Measurements from ENCODE around the gene SYNJ2. TPM values are rescaled to one million over a fixed set of nuclear protein-coding genes. Genes with fewer than 3 reads are reported as not detected.
A peak's percentile ranks its signal among the peaks of the same experiment; 100 is the strongest.

SYNJ2 gene
- total RNA-seq, 1 donor from 2014 or later, result 42.7 TPM

DNA sequence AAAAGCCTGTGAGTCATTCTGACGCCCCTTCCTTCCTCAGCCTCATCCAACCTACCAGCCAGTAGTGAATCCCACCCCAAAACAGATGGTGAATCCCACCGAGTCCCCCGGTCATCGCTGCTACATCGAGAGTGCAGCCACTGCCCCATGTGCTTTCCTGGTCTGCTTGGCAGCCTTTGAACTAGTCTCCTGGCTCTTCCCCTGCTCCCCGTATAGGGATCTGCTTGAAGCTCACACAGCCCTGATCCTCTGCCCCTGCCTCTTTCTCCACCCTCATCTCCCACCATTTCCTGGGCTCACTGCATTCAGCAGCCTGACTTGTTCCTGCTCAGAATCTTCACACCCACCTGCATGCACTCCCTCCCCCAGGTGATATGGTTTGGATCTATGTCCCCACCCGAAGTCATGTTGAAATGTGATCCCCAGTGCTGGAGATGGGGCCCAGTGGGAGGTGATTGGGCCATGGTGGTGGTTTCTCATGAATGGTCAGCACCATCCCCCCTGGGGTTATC, 14.6 kb downstream of the SYNJ2 start:
- Mint-ChIP-seq H3K4me3 (no peak overlapping the region), H3K9me3 (no peaks in the 10 kb centered on the region), H3K36me3 (peaks cover 9% of the 10 kb centered on the region), H3K27me3 (ENCODE audit: low read depth) (no peaks in the 10 kb centered on the region), H3K4me1 (peaks cover 64% of the 10 kb centered on the region), H3K27ac (peak overlapping the region; percentile 59)
- no peak for DNase-seq (ENCODE audit: low spot score in 2 of 2, unreplicated experiment in 2 of 2)
- TF ChIP-seq, protein P1, sequence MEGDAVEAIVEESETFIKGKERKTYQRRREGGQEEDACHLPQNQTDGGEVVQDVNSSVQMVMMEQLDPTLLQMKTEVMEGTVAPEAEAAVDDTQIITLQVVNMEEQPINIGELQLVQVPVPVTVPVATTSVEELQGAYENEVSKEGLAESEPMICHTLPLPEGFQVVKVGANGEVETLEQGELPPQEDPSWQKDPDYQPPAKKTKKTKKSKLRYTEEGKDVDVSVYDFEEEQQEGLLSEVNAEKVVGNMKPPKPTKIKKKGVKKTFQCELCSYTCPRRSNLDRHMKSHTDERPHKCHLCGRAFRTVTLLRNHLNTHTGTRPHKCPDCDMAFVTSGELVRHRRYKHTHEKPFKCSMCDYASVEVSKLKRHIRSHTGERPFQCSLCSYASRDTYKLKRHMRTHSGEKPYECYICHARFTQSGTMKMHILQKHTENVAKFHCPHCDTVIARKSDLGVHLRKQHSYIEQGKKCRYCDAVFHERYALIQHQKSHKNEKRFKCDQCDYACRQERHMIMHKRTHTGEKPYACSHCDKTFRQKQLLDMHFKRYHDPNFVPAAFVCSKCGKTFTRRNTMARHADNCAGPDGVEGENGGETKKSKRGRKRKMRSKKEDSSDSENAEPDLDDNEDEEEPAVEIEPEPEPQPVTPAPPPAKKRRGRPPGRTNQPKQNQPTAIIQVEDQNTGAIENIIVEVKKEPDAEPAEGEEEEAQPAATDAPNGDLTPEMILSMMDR (IDR thresholded peaks at IDR 0.05; ENCODE audit: unreplicated experiment), result no peak

DNA sequence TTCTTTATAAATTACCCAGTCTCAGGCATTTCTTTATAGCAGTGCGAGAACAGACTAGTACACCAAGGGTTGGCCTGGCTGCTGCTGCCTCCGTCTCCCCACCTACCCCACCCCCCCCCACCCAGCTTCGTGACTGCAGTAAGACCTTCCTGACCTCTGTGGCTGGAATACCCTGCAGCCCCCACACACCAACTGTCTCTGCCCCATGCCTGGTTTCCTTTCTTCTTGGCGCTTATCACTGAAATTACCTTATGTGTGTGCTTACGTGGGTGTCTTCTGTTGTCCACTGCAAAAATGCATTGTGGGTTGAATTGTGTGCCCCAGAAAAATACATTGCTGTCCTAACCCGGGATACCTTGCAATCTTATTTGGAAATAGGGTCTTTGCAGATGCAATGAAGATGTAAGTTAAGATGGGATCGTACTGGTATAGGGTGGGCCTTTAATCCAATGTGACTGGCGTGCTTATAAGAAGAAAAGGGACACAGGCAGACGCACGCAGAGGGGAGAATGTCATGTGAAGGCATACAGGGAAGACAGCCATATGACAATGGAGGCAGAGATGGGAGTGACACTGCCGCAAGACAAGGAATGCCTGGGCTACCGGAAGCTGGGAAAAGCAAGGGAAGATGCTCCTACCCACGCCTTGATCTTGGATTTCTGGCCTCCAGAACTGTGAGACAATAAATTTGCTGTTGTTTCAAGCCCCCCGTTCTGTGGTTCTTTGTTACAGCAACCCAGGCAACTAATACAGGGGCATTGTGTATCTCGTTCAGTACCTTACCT, 15.4 kb downstream of the SYNJ2 start:
- TF ChIP-seq, protein P1 (IDR thresholded peaks at IDR 0.05; ENCODE audit: unreplicated experiment), result no peak
- DNase-seq (ENCODE audit: low spot score in 2 of 2, unreplicated experiment in 2 of 2), result no peak
- Mint-ChIP-seq H3K9me3 (peaks cover 4% of the 10 kb centered on the region), H3K4me1 (peaks cover 65% of the 10 kb centered on the region), H3K27me3 (ENCODE audit: low read depth) (no peaks in the 10 kb centered on the region), H3K4me3 (no peak overlapping the region), H3K27ac (no peak overlapping the region), H3K36me3 (peaks cover 13% of the 10 kb centered on the region)

DNA sequence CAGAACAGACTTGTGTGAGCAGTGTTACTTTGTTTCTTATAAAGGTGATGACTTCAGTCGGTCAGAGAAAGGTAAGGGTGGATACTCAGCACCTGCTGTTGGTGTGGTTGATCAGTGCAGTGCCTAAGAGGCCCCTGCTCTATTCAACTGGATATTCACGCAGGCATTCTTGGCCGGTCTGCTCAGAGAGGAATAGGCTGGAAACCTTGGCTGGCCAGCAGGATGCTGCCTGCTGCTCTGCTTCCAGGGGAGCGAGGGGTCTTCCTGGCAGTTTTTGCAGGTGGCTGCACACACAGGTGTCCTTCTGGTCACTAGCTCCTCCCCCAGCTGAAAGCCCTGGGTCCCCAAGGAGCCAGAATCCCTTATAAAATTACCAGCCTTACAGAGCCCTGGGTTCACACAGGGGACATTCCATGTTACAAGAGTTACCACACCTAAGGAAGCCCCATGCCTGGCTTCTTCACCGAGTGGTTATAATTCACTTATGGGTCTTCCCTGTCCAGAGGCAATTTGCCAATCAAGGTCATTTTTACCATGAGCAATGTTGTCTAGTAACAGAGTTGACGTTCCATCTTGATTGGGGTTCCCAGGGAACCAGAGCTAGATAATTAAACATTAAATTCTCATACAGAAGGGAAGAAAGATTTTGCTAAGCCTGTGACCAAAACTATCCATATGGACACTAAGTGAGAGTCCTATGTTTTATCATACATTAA, 16.4 kb downstream of the SYNJ2 start:
- Mint-ChIP-seq H3K4me3 (no peak overlapping the region), H3K27ac (peak overlapping the region; percentile 47), H3K4me1 (peaks cover 72% of the 10 kb centered on the region), H3K36me3 (peaks cover 13% of the 10 kb centered on the region), H3K27me3 (ENCODE audit: low read depth) (no peaks in the 10 kb centered on the region), H3K9me3 (peaks cover 6% of the 10 kb centered on the region)
- TF ChIP-seq, protein P1 (IDR thresholded peaks at IDR 0.05; ENCODE audit: unreplicated experiment), result no peak
- DNase-seq (ENCODE audit: low spot score in 2 of 2, unreplicated experiment in 2 of 2), result no peak

DNA sequence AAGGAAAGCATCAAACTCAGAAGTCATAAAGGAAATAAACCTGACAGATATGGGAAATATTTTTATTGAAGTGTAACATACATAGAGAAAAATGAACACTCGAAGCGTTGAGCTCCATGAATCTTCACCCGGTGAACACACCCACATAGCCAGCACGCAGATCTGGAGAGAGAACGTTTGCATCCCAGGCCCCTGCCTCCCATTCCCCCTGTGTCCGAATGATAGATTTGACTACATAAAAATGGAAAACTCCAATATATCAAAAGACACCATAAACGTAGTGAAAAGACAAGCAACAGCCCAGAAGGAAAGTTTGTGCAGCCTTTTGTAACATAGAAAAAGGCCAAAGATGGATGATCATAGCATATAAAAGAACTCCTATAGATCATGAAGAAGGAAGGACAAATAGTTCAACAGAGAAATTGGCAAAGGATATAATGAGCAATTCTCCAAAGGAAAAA, 17.1 kb downstream of the SYNJ2 start:
- no peak for DNase-seq (ENCODE audit: low spot score in 2 of 2, unreplicated experiment in 2 of 2)
- Mint-ChIP-seq H3K27ac (peak overlapping the region; percentile 47), H3K27me3 (ENCODE audit: low read depth) (no peaks in the 10 kb centered on the region), H3K36me3 (peaks cover 13% of the 10 kb centered on the region), H3K4me1 (peaks cover 75% of the 10 kb centered on the region), H3K9me3 (peaks cover 6% of the 10 kb centered on the region), H3K4me3 (no peak overlapping the region)
- TF ChIP-seq, protein P1 (IDR thresholded peaks at IDR 0.05; ENCODE audit: unreplicated experiment), result no peak

DNA sequence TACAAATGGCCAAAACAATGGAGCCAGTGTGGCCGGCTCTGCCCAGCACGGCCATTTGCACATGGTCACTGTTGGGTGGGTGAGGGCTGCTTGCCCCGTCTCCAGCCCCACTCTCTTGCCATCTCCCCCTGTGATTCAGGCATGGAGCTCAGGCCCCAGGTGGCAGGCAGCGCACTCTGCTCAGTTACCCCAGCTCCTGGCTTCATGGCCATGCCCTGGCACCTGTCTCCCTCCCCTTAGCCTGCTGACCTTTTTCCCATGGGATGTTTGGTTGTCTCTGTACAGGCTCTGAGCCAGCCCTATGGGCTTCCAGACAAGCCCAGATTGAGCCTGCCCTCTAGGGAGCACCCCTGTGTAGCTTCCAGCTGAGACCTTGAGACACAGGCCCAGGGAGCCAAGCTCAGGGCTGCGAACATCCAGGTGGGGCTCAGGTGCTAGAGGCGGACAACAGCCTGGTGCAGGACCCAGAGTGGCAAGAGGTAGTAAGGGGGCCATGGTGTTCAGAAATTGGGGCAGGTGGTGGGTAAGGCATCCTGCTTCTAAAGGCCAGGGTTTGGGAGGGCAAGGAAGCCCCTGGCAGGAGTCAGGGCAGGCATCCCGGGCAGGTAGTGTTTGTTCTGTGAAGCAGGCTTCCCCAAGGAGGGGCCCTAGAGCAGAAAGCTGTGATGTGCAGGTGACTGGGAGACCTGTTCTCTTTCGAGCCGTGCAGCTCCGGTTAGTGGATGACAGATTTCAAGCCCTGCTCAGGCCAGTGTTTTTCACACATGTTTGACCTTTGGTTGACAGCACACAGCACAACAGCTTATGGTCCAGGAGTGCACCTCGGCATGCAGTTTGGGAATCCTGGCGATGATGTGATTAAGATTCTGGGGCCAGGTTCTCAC, 17.7 kb downstream of the SYNJ2 start:
- Mint-ChIP-seq H3K27me3 (ENCODE audit: low read depth) (no peaks in the 10 kb centered on the region), H3K36me3 (peaks cover 13% of the 10 kb centered on the region), H3K9me3 (peaks cover 6% of the 10 kb centered on the region), H3K4me3 (no peak overlapping the region), H3K4me1 (peaks cover 76% of the 10 kb centered on the region), H3K27ac (peak overlapping the region; percentile 77)
- TF ChIP-seq, protein P1 (IDR thresholded peaks at IDR 0.05; ENCODE audit: unreplicated experiment), result no peak
- no peak for DNase-seq (ENCODE audit: low spot score in 2 of 2, unreplicated experiment in 2 of 2)

Measured in mesothelial cell of epicardium (in vitro differentiated cells).